ENCODE results near the gene PGA5.

Gene PGA5

DNA sequence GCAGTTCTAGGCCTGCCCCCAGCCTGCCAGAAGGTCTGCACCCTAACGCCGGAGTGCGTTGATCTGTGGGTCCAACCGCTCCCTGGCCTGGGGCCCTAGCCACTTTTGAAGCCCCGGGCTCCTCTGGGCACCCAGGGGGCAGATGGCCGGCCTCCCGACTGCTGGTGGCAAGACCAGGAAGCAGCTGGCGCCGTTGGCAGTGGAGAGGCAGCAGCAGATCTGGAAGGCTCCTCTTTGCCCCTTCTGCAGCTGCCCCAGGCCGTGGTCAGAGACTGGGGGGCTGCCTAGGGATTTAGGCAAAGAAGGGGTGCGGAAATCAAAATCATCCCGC is 54.6 kb downstream of the PGA5 start:
- no peak for DNase-seq

DNA sequence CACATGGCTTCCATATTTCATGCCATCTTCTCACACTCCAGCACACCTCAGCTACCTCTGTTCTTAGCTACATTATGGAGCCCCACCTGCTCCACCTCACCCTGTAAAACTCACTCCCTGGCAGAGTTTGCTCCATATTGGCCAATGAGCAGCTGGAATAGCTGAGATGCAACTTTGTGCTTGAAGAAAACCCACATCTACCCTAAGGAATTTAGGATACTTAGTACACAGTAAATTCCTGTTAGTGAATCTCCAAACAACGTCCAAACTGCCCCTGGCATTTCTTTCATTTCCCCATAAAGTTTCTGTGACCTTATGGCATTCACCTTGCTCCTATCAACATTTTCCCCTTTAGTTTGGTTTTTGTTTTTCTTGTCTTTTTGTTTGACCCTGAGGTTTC is 56.4 kb downstream of the PGA5 start:
- no peak for DNase-seq

DNA sequence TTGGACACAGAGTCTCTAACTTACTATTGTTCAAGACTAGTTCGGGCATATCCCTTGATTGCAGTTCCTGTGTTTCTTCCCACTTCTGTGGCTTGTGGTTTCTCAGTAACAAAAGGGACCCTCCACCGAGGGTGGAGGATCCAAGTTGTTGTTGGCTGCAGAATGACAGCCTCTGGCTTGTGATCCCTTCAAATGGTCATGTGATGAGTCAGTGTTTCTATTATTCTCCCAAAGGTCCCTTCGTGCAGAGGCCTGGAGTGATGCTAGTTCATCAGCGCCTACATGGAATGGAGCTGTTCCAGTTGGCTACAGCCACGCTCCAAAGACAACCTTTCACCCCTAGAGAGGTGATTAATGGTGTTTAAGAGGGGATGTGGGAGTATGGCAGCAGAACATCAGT is 56.8 kb downstream of the PGA5 start:
- DNase-seq = no peak

DNA sequence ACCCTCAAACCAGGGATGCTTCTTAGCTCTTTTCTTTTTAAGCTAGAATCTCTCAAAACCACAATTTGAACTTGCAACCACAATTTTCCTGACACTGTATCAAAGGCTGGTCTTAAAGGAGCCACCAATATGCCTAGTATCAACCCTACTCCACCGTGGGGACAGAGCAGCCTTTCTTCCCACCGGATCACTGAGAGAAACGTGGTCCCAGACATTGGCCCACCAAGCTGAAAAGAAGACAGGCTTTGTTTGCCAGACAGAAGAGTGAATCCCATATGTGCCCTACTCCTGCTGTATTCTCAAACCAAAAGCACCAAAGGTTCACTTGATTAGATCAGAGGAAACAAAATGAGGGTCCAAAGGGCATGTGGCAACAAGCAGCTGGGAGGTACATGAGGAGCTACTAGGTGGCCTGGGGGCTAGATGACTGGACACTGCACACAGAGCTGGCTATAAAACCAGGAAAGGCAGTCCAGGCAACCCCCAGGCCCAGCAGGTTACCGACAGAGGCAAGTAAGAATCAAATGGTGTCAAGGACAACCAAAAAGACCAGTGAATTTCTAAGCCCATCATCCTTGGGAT is 57.8 kb downstream of the PGA5 start:
- DNase-seq = no peak

All from stimulated activated CD4-positive, alpha-beta T cell treated with anti-CD3 and anti-CD28 coated beads, Interleukin-12 subunit alpha, Interleukin-12 subunit beta, amount 100 ng/mL, for 4 hours (primary cell).